ENCODE results near the gene ARMC7.

DNA sequence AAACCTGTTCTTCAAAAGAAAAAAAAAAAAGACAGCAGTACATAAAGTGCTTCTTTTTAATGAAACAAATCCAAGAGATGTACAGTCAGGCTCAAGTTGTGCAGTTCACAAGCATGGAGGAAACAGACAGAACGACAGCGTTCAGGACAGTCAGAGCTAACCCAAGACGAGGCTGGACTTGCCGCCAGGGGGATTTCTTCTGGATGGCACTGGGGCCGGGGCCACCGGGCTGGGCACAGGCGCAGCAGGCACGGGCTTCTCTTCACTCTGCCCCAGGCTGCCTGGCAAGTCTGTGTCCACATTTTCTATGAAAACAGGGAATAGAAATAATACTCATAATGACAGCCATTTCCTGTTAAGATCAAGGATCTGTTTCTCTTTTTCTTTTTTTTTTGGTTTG is 26.2 kb downstream of the ARMC7 start:
- TF ChIP-seq POLR2AphosphoS5 (IDR thresholded peaks at IDR 0.05) (no peak), POLR2A (IDR thresholded peaks at IDR 0.05) (no peak)
- TF ChIP-seq, protein P1, sequence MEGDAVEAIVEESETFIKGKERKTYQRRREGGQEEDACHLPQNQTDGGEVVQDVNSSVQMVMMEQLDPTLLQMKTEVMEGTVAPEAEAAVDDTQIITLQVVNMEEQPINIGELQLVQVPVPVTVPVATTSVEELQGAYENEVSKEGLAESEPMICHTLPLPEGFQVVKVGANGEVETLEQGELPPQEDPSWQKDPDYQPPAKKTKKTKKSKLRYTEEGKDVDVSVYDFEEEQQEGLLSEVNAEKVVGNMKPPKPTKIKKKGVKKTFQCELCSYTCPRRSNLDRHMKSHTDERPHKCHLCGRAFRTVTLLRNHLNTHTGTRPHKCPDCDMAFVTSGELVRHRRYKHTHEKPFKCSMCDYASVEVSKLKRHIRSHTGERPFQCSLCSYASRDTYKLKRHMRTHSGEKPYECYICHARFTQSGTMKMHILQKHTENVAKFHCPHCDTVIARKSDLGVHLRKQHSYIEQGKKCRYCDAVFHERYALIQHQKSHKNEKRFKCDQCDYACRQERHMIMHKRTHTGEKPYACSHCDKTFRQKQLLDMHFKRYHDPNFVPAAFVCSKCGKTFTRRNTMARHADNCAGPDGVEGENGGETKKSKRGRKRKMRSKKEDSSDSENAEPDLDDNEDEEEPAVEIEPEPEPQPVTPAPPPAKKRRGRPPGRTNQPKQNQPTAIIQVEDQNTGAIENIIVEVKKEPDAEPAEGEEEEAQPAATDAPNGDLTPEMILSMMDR (IDR thresholded peaks at IDR 0.05): no peak

All from suprapubic skin (tissue), 4 donors.